K562 (cell line): ENCODE measurements around the gene EPHB3. TPM values are rescaled to one million over a fixed set of nuclear protein-coding genes. Genes with fewer than 3 reads are reported as not detected.

ENCODE experiments used
- ATAC-seq: fragments of 200-7000 bp; cut with Tn5 transposase; 3 replicates; pipeline ENCODE4 v1.9.1; 2020; ENCODE audit warnings: moderate library complexity
- BruUV-seq: library from RNA; stranded (reverse); fragments of 400-500 nt; replicated peaks from 2 replicates; lab custom pipeline; 2021; lab: Mats Ljungman, UMichigan
- CTCF ChIA-PET: fragments of 300-600 bp; formaldehyde crosslinking; extraction: SDS; loops from one replicate; lab custom pipeline; 2021; ENCODE audit warnings: low intra/inter-chr PET ratio; lab: Yijun Ruan, JAX
- POLR2A ChIA-PET: fragments of 300-600, 350-650 bp; sonication (Branson Sonifier 250); formaldehyde crosslinking; extraction: SDS; loops from one replicate; lab custom pipeline; 2021; ENCODE audit warnings: antibody characterized with exemption, inconsistent platforms; lab: Yijun Ruan, JAX
- DNase-seq, 4 experiments: peaks; one replicate each; pipeline versions ENCODE4 v3.0.0 to v3.0.0-alpha.2; 2011 to 2018; ENCODE audit warnings: low spot score in 3 of 4, mixed read lengths in 3 of 4; ENCODE audit errors: extremely low read depth in 1 of 4
- FAIRE-seq: peaks from 2 replicates; lab custom pipeline; 2011; peaks lifted over from hg19 to GRCh38; lab: Jason Lieb, UNC
- H2AFZ ChIP-seq: 2 replicates; pipeline ENCODE4 v1.6.0; 2011; ENCODE audit warnings: low read depth, low read length, control low read depth, inconsistent platforms
- H3K27ac ChIP-seq: fragments of 200-600 bp; 3 replicates; pipeline ENCODE4 v1.8.0; 2011; ENCODE audit warnings: low read depth, mild to moderate bottlenecking, control low read depth, inconsistent platforms, low read length, moderate library complexity, mixed read lengths; ENCODE audit errors: extremely low read depth
- H3K27me3 ChIP-seq, 2 experiments: fragments of 300-600 bp in 1 of 2; 2 replicates in 1 of 2; 3 replicates in 1 of 2; pipeline versions ENCODE4 v1.6.0 to v1.8.0; 2011; ENCODE audit warnings: inconsistent platforms in 2 of 2, low read length in 2 of 2, mild to moderate bottlenecking in 1 of 2, mixed read lengths in 1 of 2, moderate library complexity in 1 of 2; ENCODE audit not compliant: control insufficient read depth in 2 of 2, insufficient read depth in 2 of 2
- H3K36me3 ChIP-seq: fragments of 300-600 bp; 3 replicates; pipeline ENCODE4 v1.8.0; 2011; ENCODE audit warnings: mild to moderate bottlenecking, low read length, inconsistent platforms; ENCODE audit not compliant: control insufficient read depth, insufficient read depth
- H3K4me1 ChIP-seq, 2 experiments: fragments of 200-600 bp in 1 of 2; replicated peaks in 1 of 2; 2 replicates in 1 of 2; 3 replicates in 1 of 2; pipeline versions ENCODE4 v1.5.1 to v1.8.0; 2011; ENCODE audit warnings: inconsistent platforms in 2 of 2, low read length in 2 of 2, mild to moderate bottlenecking in 1 of 2, mixed read lengths in 1 of 2, moderate library complexity in 1 of 2; ENCODE audit not compliant: control insufficient read depth in 2 of 2, insufficient read depth in 2 of 2
- H3K4me2 ChIP-seq: 2 replicates; pipeline ENCODE4 v1.6.1; 2011; ENCODE audit warnings: low read length, control low read depth, inconsistent platforms, mixed read lengths; ENCODE audit not compliant: insufficient read depth
- H3K4me3 ChIP-seq: fragments of 200-600 bp; sonication (generic), shearing (Covaris generic); 2 replicates; pipeline ENCODE4 v1.5.1; 2016; ENCODE audit warnings: control low read depth, inconsistent platforms
- H3K79me2 ChIP-seq: fragments of 200-600 bp; 3 replicates; pipeline ENCODE4 v1.8.0; 2011; ENCODE audit warnings: low read length, inconsistent platforms; ENCODE audit not compliant: control insufficient read depth, insufficient read depth
- H3K9ac ChIP-seq, 2 experiments: 2 replicates each; pipeline versions ENCODE4 v1.6.0 to v1.6.1; 2011; ENCODE audit warnings: low read depth in 2 of 2, low read length in 2 of 2, control low read depth in 1 of 2, inconsistent platforms in 1 of 2, mild to moderate bottlenecking in 1 of 2, mixed read lengths in 1 of 2; ENCODE audit not compliant: insufficient read depth in 1 of 2
- H3K9me1 ChIP-seq: one replicate; pipeline ENCODE4 v1.6.0; 2011; ENCODE audit warnings: inconsistent platforms, mild to moderate bottlenecking, low read length, moderate library complexity; ENCODE audit not compliant: control insufficient read depth, insufficient read depth
- H3K9me3 ChIP-seq: replicated peaks from 2 replicates; pipeline ENCODE4 v1.5.1; 2011; ENCODE audit warnings: low read depth, low read length, inconsistent platforms; ENCODE audit not compliant: control insufficient read depth, insufficient read depth
- H4K20me1 ChIP-seq: replicated peaks from 2 replicates; pipeline ENCODE4 v1.6.1; 2011; ENCODE audit warnings: low read length, inconsistent platforms, mixed read lengths; ENCODE audit not compliant: control insufficient read depth, insufficient read depth
- CHCHD3 ChIP-seq: fragments of 250-450 bp; sonication (Bioruptor Pico); IDR thresholded peaks from 2 replicates; pipeline ENCODE4 v2.1.2; 2022; ENCODE audit warnings: mild to moderate bottlenecking
- KAT2B ChIP-seq: IDR thresholded peaks from one replicate; pipeline ENCODE4 v1.6.1; 2012; ENCODE audit warnings: low read depth, mild to moderate bottlenecking, control low read depth, inconsistent platforms, low read length, moderate library complexity
- MTA3 ChIP-seq: fragments of 450-650 bp; formaldehyde crosslinking; IDR thresholded peaks from 2 replicates; pipeline ENCODE4 v1.6.1; 2017; ENCODE audit warnings: mild to moderate bottlenecking, borderline replicate concordance
- NFE2L1 ChIP-seq: fragments of 450-650 bp; IDR thresholded peaks from 2 replicates; pipeline ENCODE4 v1.6.1; 2016; ENCODE audit warnings: missing genetic modification characterization, low read depth, mild to moderate bottlenecking, missing compliant biosample characterization, moderate library complexity, borderline replicate concordance
- SMAD4 ChIP-seq: fragments of 250-450 bp; sonication (Bioruptor Pico); conservative IDR thresholded peaks from 2 replicates; pipeline ENCODE4 v1.8.0; 2021; ENCODE audit warnings: inconsistent platforms, mild to moderate bottlenecking, moderate library complexity
- TCF3 ChIP-seq: sonication (generic); formaldehyde crosslinking; IDR thresholded peaks from 2 replicates; pipeline ENCODE4 v1.4.0; 2020; ENCODE audit warnings: mild to moderate bottlenecking, missing genetic modification reagents
- WGBS: fragments of 100-300 bp; shearing (Covaris generic); methylation state at CpG from one replicate; pipeline ENCODE4 v1.1.6; 2016; ENCODE audit warnings: low coverage, mixed read lengths; ENCODE audit not compliant: insufficient coverage; ENCODE audit errors: missing lambda C conversion rate; 5-methylcytosine and 5-hydroxymethylcytosine counted together
- in situ Hi-C: fragments of 300-500 bp; cut with MboI; formaldehyde crosslinking; loops from 4 replicates; pipeline ENCODE4 v1.15.0; 2018; ENCODE audit warnings: inconsistent platforms, mixed read lengths
- intact Hi-C: fragments of 100-400 bp; cut with micrococcal nuclease; formaldehyde crosslinking; loops from 2 replicates; pipeline ENCODE4 v1.14.2; 2022
- polyA plus RNA-seq, 8 experiments: library from polyadenylated mRNA; depleted of rRNA in 4 of 8; stranded (reverse) in 5 of 8; unstranded in 3 of 8; fragments of >200 nt; fragmentation: Nextera tagmentation in 2 of 8; fragmentation: Illumina TruSeq in 1 of 8; extraction: Ambion mirVana in 2 of 8; extraction: Trizol in 1 of 8; gene quantifications; 2 replicates each; pipeline versions ENCODE4 v1.2.1 to v1.2.3, GENCODE V29; 2011 to 2014; ENCODE audit warnings: inconsistent platforms in 1 of 8, missing spikeins in 1 of 8
- total RNA-seq, 7 experiments: library from RNA; depleted of rRNA in 6 of 7; stranded (reverse); fragments of >200 nt in 6 of 7; fragmentation: Illumina TruSeq in 2 of 7; extraction: Trizol in 2 of 7; gene quantifications; 2 replicates each; pipeline versions ENCODE4 v1.2.1 to v1.2.3, GENCODE V29; 2011 to 2021; ENCODE audit warnings: low replicate concordance in 1 of 7
- TF ChIP-seq, protein P1 (sequence below): sonication (generic); formaldehyde crosslinking; IDR thresholded peaks from 2 replicates; pipeline ENCODE4 v1.9.0; 2022; ENCODE audit warnings: mild to moderate bottlenecking, missing genetic modification reagents
- TF ChIP-seq, protein P2 (sequence below): fragments of 450-650 bp; IDR thresholded peaks from 2 replicates; pipeline ENCODE4 v1.6.1; 2017; ENCODE audit warnings: mild to moderate bottlenecking, moderate library complexity
- TF ChIP-seq, protein P3 (sequence below): fragments of 450-650 bp; formaldehyde crosslinking; IDR thresholded peaks from 2 replicates; pipeline ENCODE4 v1.4.0; 2020; ENCODE audit warnings: mild to moderate bottlenecking, moderate library complexity
- TF ChIP-seq, protein P4 (sequence below), 2 experiments: fragments of 450-650 bp in 1 of 2; sonication (generic) in 1 of 2; formaldehyde crosslinking; conservative IDR thresholded peaks; 2 replicates each; pipeline versions ENCODE4 v1.4.0 to v1.8.1; 2020 to 2022; ENCODE audit warnings: mild to moderate bottlenecking in 1 of 2, missing genetic modification reagents in 1 of 2

Gene EPHB3
- total and polyA plus RNA-seq, 9 of the 15 experiments (the other 6 are each of a cell fraction or from before 2014, with no cell fraction given): not detected

DNA sequence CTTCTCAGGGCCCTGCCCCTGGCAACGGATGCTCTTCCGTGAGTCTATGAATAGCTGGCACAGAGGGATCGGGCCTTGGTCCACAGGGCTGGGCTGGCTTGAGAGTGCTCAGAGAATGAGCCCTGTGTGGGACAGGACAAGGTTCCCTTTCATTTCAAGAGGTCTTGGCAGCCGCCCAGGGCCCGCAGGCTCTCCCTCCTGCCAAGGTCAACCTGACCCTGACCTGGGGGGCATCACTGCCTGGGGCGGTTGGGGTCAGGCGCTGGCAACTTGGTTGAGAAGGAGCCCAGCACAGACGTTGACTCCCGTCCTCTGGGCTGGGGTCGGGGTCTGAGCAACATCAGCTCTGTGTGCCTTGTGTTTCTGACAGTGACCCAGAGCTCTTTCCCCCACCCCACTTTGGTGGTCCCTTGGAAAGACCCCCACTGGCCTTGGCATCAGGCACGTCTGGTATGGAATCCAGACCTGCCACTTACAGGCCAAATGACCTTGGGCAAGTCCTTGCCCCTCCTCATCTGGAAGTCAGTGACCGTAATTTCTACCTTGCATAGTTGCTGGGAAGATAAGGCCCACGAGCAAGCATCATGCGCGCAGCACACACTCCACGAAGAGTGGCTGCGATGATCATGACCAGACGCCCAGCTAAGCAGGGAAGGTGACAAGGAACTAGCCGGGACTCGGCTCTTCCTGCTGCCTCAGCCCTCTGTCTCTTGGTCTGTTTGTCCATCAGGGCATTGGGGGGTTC lies 36.4 kb downstream of the EPHB3 start:
- no peaks in the 10 kb centered on the region for H3K36me3 ChIP-seq
- no peak for DNase-seq
- H3K9me3 ChIP-seq: no peaks in the 10 kb centered on the region
- no peaks in the 10 kb centered on the region for H3K79me2 ChIP-seq
- H3K4me2 ChIP-seq: no peak overlapping the region
- no peak overlapping the region for H3K9ac ChIP-seq
- H3K9me1 ChIP-seq: peaks cover 3% of the 10 kb centered on the region
- no peak overlapping the region for H3K27ac ChIP-seq
- intact Hi-C loops (no loop called here), in situ Hi-C loops (no loop called here)
- 6% methylated on average over 19 of the region's 20 CpGs for WGBS
- BruUV-seq: no TSS peak
- ChIA-PET CTCF (no interaction called here), POLR2A (interaction anchor here (0.6 kb wide), 1 partner anchor 36 kb away, joined by 3 read pairs; the partner anchor contains the start of gene EPHB3)
- no peak overlapping the region for H3K4me3 ChIP-seq
- TF ChIP-seq, protein P1, sequence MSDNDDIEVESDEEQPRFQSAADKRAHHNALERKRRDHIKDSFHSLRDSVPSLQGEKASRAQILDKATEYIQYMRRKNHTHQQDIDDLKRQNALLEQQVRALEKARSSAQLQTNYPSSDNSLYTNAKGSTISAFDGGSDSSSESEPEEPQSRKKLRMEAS: no peak
- no peak for TF ChIP-seq MTA3
- H3K27me3 ChIP-seq: peaks cover 22 to 90% of the 10 kb centered on the region in 2 experiments
- H3K4me1 ChIP-seq: peaks cover 0 to 4% of the 10 kb centered on the region in 2 experiments; a peak in 2 of 5 replicates
- no peak overlapping the region for H2AFZ ChIP-seq
- no peak for FAIRE-seq
- peaks cover 3% of the 10 kb centered on the region for H4K20me1 ChIP-seq
- no peak for ATAC-seq

DNA sequence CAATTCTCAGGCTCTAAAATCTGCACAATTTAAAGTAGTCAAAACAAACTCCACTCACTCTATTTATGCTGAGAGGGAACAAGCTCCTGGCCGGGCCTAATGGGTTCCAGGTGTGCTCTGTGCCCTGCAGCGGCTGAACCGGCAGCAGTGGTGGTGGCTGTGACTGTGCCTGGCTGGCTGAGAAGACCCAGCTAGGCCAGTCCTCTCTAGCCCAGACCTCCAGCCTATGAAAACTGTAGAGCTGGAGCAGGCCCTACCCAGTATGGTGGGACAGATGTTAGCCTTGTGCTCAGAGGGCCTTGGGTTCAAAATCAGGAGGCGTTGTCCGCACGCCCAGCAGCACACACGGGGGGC lies 37.0 kb downstream of the EPHB3 start:
- Histone ChIP-seq H3K79me2 (no peaks in the 10 kb centered on the region), H3K27me3 (peaks cover 23 to 90% of the 10 kb centered on the region in 2 experiments), H3K4me2 (no peak overlapping the region), H2AFZ (no peak overlapping the region), H3K9me1 (peaks cover 3% of the 10 kb centered on the region), H3K36me3 (no peaks in the 10 kb centered on the region), H3K27ac (no peak overlapping the region), H3K4me3 (no peak overlapping the region), H3K9ac (0 out of 4 replicates have a peak overlapping the region, but pooled peaks of 1 of the 2 experiments have one; percentile 16), H3K9me3 (no peaks in the 10 kb centered on the region), H4K20me1 (peaks cover 3% of the 10 kb centered on the region), H3K4me1 (peaks cover 0 to 4% of the 10 kb centered on the region in 2 experiments; a peak in 2 of 5 replicates)
- POLR2A ChIA-PET: interaction anchor here (0.6 kb wide), 1 partner anchor 37 kb away, joined by 3 read pairs; the partner anchor contains the start of gene EPHB3
- DNase-seq (no peak), FAIRE-seq (no peak), ATAC-seq (no peak)
- CTCF ChIA-PET: no interaction called here
- in situ Hi-C loops (no loop called here), intact Hi-C loops (no loop called here)
- WGBS: 21% methylated on average over 7 of the region's 7 CpGs
- no TSS peak for BruUV-seq
- TF ChIP-seq SMAD4 (CRISPR knock-in tag) (no peak), CHCHD3 (no peak), TCF3 (no peak), NFE2L1 (tag) (no peak), KAT2B (no peak)
- TF ChIP-seq, protein P2, sequence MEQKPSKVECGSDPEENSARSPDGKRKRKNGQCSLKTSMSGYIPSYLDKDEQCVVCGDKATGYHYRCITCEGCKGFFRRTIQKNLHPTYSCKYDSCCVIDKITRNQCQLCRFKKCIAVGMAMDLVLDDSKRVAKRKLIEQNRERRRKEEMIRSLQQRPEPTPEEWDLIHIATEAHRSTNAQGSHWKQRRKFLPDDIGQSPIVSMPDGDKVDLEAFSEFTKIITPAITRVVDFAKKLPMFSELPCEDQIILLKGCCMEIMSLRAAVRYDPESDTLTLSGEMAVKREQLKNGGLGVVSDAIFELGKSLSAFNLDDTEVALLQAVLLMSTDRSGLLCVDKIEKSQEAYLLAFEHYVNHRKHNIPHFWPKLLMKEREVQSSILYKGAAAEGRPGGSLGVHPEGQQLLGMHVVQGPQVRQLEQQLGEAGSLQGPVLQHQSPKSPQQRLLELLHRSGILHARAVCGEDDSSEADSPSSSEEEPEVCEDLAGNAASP: no peak
- TF ChIP-seq, protein P3, sequence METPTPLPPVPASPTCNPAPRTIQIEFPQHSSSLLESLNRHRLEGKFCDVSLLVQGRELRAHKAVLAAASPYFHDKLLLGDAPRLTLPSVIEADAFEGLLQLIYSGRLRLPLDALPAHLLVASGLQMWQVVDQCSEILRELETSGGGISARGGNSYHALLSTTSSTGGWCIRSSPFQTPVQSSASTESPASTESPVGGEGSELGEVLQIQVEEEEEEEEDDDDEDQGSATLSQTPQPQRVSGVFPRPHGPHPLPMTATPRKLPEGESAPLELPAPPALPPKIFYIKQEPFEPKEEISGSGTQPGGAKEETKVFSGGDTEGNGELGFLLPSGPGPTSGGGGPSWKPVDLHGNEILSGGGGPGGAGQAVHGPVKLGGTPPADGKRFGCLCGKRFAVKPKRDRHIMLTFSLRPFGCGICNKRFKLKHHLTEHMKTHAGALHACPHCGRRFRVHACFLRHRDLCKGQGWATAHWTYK (CRISPR knock-in tag): no peak
- TF ChIP-seq, protein P4, sequence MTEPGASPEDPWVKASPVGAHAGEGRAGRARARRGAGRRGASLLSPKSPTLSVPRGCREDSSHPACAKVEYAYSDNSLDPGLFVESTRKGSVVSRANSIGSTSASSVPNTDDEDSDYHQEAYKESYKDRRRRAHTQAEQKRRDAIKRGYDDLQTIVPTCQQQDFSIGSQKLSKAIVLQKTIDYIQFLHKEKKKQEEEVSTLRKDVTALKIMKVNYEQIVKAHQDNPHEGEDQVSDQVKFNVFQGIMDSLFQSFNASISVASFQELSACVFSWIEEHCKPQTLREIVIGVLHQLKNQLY (CRISPR knock-in tag; conservative IDR thresholded peaks at IDR 0.05): no peak
